ENCODE data around the gene CDC20. TPM values are rescaled to one million over a fixed set of nuclear protein-coding genes. Genes with fewer than 3 reads are reported as not detected.

CDC20 gene
- total and polyA plus RNA-seq, 8 donors: 1.8 to 31.4 (median 11.0) TPM

GRCh38 chr1:43366179-43366578, 7.4 kb downstream of the CDC20 start:
- peak overlapping the region; percentile 93 to 98 (median 97) for H3K27ac ChIP-seq
- H3K36me3 ChIP-seq: peaks cover 36 to 45% (median 44%) of the 10 kb centered on the region in 4 donors
- H3K4me3 ChIP-seq: peak overlapping the region; percentile 75 to 88 (median 82)
- TF ChIP-seq CTCF (IDR thresholded peaks at IDR 0.05) (no peak), POLR2AphosphoS5 (IDR thresholded peaks at IDR 0.05) (peak in 2 of 3 donors; percentile 54 to 85), POLR2A (IDR thresholded peaks at IDR 0.05) (peak in 1 of 4 donors; percentile 24), EP300 (IDR thresholded peaks at IDR 0.05) (no peak)
- no peaks in the 10 kb centered on the region for H3K9me3 ChIP-seq
- intact Hi-C loops (cut with DNase I; ENCODE audit: low total_unique reads): no loop called here
- 25 to 49% (median 32%) methylated on average over 8 to 11 of the region's 11 CpGs for WGBS, 5 donors
- H3K4me1 ChIP-seq: peaks cover 26 to 66% (median 37%) of the 10 kb centered on the region in 4 donors
- no peaks in the 10 kb centered on the region for H3K27me3 ChIP-seq
- peak; percentile 84 to 87 for DNase-seq

GRCh38 chr1:43366601-43367025, 7.8 kb downstream of the CDC20 start:
- Histone ChIP-seq H3K9me3 (no peaks in the 10 kb centered on the region), H3K4me1 (peaks cover 26 to 66% (median 37%) of the 10 kb centered on the region in 4 donors), H3K36me3 (peaks cover 35 to 41% (median 40%) of the 10 kb centered on the region in 4 donors), H3K27ac (peak overlapping the region; percentile 93 to 98 (median 97)), H3K27me3 (no peaks in the 10 kb centered on the region), H3K4me3 (peak overlapping the region; percentile 75 to 88 (median 82))
- WGBS, 5 donors: 2 to 24% (median 10%) methylated on average over 4 to 5 of the region's 5 CpGs
- intact Hi-C loops (cut with DNase I; ENCODE audit: low total_unique reads): no loop called here
- TF ChIP-seq POLR2A (IDR thresholded peaks at IDR 0.05): no peak
- peak in 1 of 2 donors; percentile 38 for DNase-seq

DNA sequence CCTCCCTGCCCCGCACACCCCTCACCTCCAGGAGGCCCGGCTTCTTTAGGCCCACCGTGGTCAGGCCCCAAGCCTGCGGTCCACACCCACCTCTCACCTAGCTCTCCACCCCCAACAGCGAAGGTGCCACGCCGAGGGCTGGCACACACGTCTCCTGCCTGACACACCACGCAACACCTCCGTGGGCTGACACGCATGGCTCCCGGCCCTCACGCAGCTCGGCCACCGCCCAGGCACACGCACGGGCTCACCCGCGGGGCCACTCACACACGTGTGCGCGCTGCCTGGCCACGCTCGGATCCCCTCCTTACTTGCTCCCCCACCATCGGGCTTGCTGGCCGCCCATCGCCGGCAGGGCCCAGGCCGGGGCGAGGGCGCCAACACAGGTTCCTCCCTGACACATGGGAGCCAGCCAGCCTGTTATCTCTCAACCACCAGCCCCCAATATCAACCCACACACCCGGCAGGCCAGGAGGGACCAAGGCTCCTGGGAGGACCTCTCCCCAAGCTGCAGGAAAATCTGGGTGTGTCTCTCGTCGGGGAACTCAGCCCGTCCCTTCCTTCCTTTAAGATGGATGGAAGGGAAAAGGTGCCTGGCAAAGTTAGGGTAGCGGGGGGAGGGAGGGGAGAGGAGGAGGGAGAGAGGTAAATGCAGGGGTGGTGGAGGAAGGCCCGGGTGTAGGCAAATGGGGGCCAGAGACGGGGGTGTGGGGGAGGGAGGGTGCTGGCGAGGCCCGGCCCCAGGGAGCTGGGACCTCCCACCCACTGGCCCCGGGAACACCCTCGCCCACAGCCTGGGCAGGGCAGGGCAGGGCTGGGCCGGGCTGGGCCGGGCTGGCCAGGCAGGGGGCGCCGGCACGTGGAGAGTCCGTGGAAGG, 8.5 kb downstream of the CDC20 start:
- Histone ChIP-seq H3K36me3 (peaks cover 29 to 41% (median 33%) of the 10 kb centered on the region in 4 donors), H3K4me3 (peak overlapping the region; percentile 75 to 88 (median 82)), H3K27me3 (no peaks in the 10 kb centered on the region), H3K9me3 (no peaks in the 10 kb centered on the region), H3K4me1 (peaks cover 26 to 66% (median 37%) of the 10 kb centered on the region in 4 donors), H3K27ac (peak overlapping the region; percentile 93 to 98 (median 97))
- DNase-seq: peak in 1 of 2 donors; percentile 75
- TF ChIP-seq EP300 (IDR thresholded peaks at IDR 0.05) (no peak), POLR2A (IDR thresholded peaks at IDR 0.05) (peak in 1 of 4 donors; percentile 43), CTCF (IDR thresholded peaks at IDR 0.05) (no peak), POLR2AphosphoS5 (IDR thresholded peaks at IDR 0.05) (peak in 1 of 3 donors; percentile 3)
- intact Hi-C loops (cut with DNase I; ENCODE audit: low total_unique reads): no loop called here
- 0 to 4% (median 2%) methylated on average over 34 to 47 of the region's 48 CpGs for WGBS, 5 donors

DNA sequence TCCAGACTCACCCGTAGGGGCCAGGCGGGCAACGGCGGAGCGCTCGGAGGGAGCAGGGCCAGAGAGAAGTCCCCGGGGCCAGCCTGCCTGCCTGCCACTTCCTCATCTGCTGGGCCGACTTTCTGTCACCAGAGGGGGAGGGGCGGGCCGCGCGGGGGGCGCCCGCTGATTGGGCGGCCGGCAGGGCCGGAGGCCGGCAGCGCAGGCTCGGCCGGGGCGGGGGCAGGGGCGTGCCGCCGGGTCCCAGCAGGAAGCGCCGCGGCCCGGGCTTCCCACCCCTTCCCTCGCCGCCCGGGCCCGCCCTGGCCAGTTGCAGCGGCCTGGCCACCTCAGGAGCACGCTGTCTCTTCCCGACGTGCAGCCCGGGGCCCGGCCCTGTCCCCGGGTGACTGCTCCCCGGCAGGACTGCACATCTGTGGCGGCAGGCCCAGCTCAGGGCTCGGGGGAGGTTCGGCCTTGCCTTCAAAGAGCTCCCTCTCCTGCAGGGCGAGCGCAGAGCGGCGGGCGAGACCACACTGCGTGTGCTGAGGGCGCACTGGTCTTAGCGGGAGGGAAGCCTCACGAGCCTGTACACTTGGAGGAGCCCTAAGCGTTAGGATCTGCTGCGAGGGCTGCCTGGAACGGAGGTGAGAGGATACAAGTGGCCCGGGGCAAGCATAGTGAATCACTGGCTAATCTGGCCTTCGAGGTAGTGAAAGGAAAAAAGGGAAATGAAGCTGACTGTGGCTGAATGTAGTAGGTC, 9.3 kb downstream of the CDC20 start, which contains the start of gene ELOVL1:
ELOVL1 (minus strand) TSS at position 108 of the 742 bp plus-strand sequence. CDS start 2,402 bp downstream, outside the sequence.
- Histone ChIP-seq H3K27me3 (no peaks in the 10 kb centered on the region), H3K4me3 (peak within 1 kb of the TSS; percentile 75 to 88 (median 82)), H3K36me3 (peaks cover 21 to 39% (median 25%) of the 10 kb centered on the region in 4 donors), H3K4me1 (peaks cover 26 to 68% (median 37%) of the 10 kb centered on the region in 4 donors), H3K27ac (peak within 1 kb of the TSS; percentile 93 to 98 (median 97)), H3K9me3 (no peaks in the 10 kb centered on the region)
- no peak for TF ChIP-seq EP300 (IDR thresholded peaks at IDR 0.05)
- peak in 1 of 4 donors; percentile 52 for TF ChIP-seq POLR2A (IDR thresholded peaks at IDR 0.05)
- peak; percentile 13 to 77 (median 73) for TF ChIP-seq POLR2AphosphoS5 (IDR thresholded peaks at IDR 0.05)
- TF ChIP-seq CTCF (IDR thresholded peaks at IDR 0.05): no peak
- intact Hi-C loops (cut with DNase I; ENCODE audit: low total_unique reads): no loop called here
- peak; percentile 95 to 97 for DNase-seq
- WGBS, 5 donors: 0 to 1% (median 0%) methylated on average over 21 to 57 of the region's 58 CpGs

All from stomach (tissue), 9 donors.